ENCODE measurements around the gene RPS6KC1.
"Not testable (repeated sequence)": the region's sequence is repeated elsewhere in the genome, so short reads cannot be mapped to it uniquely, and the experiment has no call there.

Gene RPS6KC1

DNA sequence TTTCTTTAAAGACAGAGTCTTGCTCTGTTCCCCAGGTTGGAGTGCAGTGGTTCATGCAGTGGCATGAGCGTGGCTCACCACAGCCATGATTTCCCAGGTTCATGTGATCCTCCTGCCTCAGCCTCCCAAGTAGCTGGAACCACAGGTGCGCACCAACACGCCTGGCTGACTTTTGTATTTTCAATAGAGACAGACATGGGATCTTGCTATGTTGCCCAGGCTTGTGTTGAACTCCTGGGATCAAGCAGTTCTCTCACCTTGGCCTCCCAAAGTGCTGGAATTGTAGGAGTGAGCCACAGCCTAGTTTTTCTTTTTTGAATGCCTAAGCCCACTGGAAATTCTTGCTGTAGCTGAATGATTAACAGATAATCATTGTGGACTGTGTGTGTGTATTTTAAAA, 113.5 kb downstream of the RPS6KC1 start:
- H3K27ac Mint-ChIP-seq: no peak overlapping the region
- H3K4me3 Mint-ChIP-seq: no peak overlapping the region
- H3K9me3 Mint-ChIP-seq: no peaks in the 10 kb centered on the region
- no peaks in the 10 kb centered on the region for H3K4me1 Mint-ChIP-seq
- peaks cover 10 to 16% of the 10 kb centered on the region in 2 donors for H3K36me3 Mint-ChIP-seq
- ATAC-seq (replicated peaks) (no peak), DNase-seq (no peak)
- no peaks in the 10 kb centered on the region for H3K27me3 Mint-ChIP-seq

DNA sequence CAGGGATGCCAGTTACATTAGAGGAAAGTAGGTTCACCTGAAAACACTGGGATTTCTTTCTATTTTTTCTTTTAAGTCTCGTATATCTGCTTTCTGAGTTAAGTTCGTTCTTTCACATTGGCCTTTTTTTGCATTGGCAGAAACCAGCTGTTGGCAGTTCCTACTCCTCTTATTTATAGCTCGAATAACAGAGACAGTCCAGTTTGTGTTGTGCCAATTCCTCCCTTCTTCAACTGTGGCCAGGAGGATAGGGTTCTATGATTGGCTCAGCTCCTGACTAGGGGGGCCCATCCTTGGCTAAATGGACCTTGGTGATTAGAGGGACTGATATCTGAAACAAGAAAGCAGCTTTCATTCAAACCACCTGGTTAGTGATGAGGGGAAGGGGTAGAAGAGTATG, 115.8 kb downstream of the RPS6KC1 start:
- Mint-ChIP-seq H3K27ac (no peak overlapping the region), H3K36me3 (peaks cover 6 to 12% of the 10 kb centered on the region in 2 donors), H3K9me3 (no peaks in the 10 kb centered on the region), H3K4me1 (no peaks in the 10 kb centered on the region), H3K27me3 (no peaks in the 10 kb centered on the region), H3K4me3 (no peak overlapping the region)
- DNase-seq (no peak), ATAC-seq (replicated peaks) (no peak)

GRCh38 chr1:213171711-213172110, 120.7 kb downstream of the RPS6KC1 start:
- DNase-seq (no peak), ATAC-seq (replicated peaks) (no peak)
- Mint-ChIP-seq H3K27me3 (no peaks in the 10 kb centered on the region), H3K27ac (no peak overlapping the region), H3K4me1 (no peaks in the 10 kb centered on the region), H3K36me3 (peaks cover 19 to 27% of the 10 kb centered on the region in 2 donors), H3K4me3 (no peak overlapping the region), H3K9me3 (no peaks in the 10 kb centered on the region)

- no peak overlapping the region for H3K4me3 Mint-ChIP-seq
- ATAC-seq (replicated peaks) (no peak), DNase-seq (no peak)
- no peak overlapping the region for H3K27ac Mint-ChIP-seq
- H3K36me3 Mint-ChIP-seq: peaks cover 18 to 44% of the 10 kb centered on the region in 2 donors
- no peaks in the 10 kb centered on the region for H3K4me1 Mint-ChIP-seq
- H3K27me3 Mint-ChIP-seq: no peaks in the 10 kb centered on the region
- H3K9me3 Mint-ChIP-seq: peaks cover 0 to 4% of the 10 kb centered on the region in 2 donors
These were observed 125.3 kb downstream of the RPS6KC1 start for GRCh38 chr1:213176341-213176740.

- no peak overlapping the region for H3K4me3 Mint-ChIP-seq
- peaks cover 25 to 48% of the 10 kb centered on the region in 2 donors for H3K36me3 Mint-ChIP-seq
- no peak for ATAC-seq (replicated peaks)
- DNase-seq: no peak
- H3K27me3 Mint-ChIP-seq: no peaks in the 10 kb centered on the region
- no peak overlapping the region for H3K27ac Mint-ChIP-seq
- no peaks in the 10 kb centered on the region for H3K4me1 Mint-ChIP-seq
- peaks cover 3 to 11% of the 10 kb centered on the region in 2 donors for H3K9me3 Mint-ChIP-seq
These were observed 128.7 kb downstream of the RPS6KC1 start for GRCh38 chr1:213179784-213180183.

DNA sequence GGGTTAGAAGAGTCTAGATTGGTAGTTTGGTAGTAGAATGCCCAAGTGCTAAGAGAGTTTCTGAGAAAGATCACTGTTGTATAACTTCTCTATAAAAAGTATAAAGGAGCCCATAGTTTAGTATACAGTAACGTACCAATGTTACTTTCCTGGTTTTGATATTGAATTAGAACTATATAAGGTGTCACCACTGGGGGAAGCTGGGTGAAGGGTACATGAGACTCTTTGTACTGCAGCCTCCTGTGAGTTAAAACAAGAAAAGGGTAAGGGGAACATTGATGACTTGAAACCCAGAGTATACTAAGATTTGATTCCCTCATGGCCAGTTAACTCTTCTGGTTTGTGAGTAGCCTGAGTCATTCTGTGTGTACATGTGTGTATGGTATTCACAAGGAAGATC, 129.8 kb downstream of the RPS6KC1 start:
- Mint-ChIP-seq H3K36me3 (peaks cover 29 to 51% of the 10 kb centered on the region in 2 donors), H3K4me3 (no peak overlapping the region), H3K27ac (no peak overlapping the region), H3K27me3 (no peaks in the 10 kb centered on the region), H3K4me1 (no peaks in the 10 kb centered on the region), H3K9me3 (peaks cover 7 to 19% of the 10 kb centered on the region in 2 donors)
- DNase-seq: no peak
- no peak for ATAC-seq (replicated peaks)

DNA sequence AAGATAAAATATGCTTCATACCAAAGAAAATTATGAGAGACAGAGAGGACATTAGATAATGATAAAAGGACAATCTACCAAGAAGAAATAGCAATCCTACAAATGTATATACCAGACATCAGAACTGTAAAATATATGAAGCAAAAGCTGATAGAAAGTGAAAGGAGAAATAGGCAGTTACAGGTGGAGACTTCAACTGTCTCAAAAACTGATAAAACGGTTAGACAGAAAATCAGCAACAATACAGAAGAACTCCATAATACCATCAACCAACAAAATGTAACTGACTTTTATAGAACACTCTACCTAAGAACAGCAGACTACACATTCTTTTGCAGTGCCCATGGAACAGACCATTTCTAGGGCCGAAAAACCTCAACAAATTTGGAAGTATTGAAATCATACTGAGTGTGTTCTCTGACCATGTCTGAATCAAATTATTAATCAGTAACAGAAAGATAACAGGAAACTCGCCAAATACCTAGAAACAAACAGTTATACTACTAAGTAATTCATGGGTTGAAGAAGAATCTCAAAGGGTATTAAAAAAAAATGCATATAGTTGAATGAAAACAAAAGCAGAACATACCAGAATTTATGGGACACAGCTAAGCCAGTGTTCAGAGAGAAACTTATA, 132.1 kb downstream of the RPS6KC1 start:
- H3K4me1 Mint-ChIP-seq: no peaks in the 10 kb centered on the region
- ATAC-seq (replicated peaks): no peak
- peaks cover 13 to 30% of the 10 kb centered on the region in 2 donors for H3K9me3 Mint-ChIP-seq
- H3K36me3 Mint-ChIP-seq: peaks cover 42 to 68% of the 10 kb centered on the region in 2 donors
- no peak for DNase-seq
- no peak overlapping the region for H3K4me3 Mint-ChIP-seq
- H3K27me3 Mint-ChIP-seq: no peaks in the 10 kb centered on the region
- H3K27ac Mint-ChIP-seq: no peak overlapping the region

- H3K27me3 Mint-ChIP-seq: no peaks in the 10 kb centered on the region
- no peak for ATAC-seq (replicated peaks)
- no peaks in the 10 kb centered on the region for H3K4me1 Mint-ChIP-seq
- H3K9me3 Mint-ChIP-seq: peaks cover 23 to 39% of the 10 kb centered on the region in 2 donors
- no peak overlapping the region for H3K4me3 Mint-ChIP-seq
- no peak for DNase-seq
- H3K27ac Mint-ChIP-seq: no peak overlapping the region
- peaks cover 60 to 72% of the 10 kb centered on the region in 2 donors for H3K36me3 Mint-ChIP-seq
These were observed 135.1 kb downstream of the RPS6KC1 start for GRCh38 chr1:213186168-213186567.

DNA sequence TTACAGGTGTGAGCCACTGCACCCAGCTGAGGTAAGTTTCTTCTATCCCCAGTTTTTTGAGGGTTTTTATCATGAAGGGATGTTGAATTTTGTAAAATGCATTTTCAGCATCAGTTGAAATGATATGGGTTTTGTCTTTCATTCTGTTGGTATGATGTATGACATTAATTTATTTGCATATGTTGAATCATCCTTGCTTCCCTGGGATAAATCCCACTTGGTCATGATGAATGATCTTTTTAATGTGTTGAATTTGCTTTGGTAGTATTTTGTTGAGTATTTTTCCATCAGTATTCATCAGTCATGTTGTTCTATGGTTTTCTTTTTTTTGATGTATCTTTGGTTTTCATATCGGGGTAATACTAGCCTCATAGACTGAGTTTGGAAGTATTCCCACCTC, 141.0 kb downstream of the RPS6KC1 start:
- ATAC-seq (replicated peaks) (no peak), DNase-seq (no peak)
- H3K36me3 Mint-ChIP-seq: peaks cover 67 to 85% of the 10 kb centered on the region in 2 donors
- peaks cover 29 to 32% of the 10 kb centered on the region in 2 donors for H3K9me3 Mint-ChIP-seq
- peaks cover 0 to 7% of the 10 kb centered on the region in 2 donors for H3K4me1 Mint-ChIP-seq
- H3K27me3 Mint-ChIP-seq: no peaks in the 10 kb centered on the region
- no peak overlapping the region for H3K27ac Mint-ChIP-seq
- H3K4me3 Mint-ChIP-seq: no peak overlapping the region

GRCh38 chr1:213194383-213194782, 143.3 kb downstream of the RPS6KC1 start:
- peaks cover 0 to 7% of the 10 kb centered on the region in 2 donors for H3K4me1 Mint-ChIP-seq
- peaks cover 38 to 45% of the 10 kb centered on the region in 2 donors for H3K9me3 Mint-ChIP-seq

DNA sequence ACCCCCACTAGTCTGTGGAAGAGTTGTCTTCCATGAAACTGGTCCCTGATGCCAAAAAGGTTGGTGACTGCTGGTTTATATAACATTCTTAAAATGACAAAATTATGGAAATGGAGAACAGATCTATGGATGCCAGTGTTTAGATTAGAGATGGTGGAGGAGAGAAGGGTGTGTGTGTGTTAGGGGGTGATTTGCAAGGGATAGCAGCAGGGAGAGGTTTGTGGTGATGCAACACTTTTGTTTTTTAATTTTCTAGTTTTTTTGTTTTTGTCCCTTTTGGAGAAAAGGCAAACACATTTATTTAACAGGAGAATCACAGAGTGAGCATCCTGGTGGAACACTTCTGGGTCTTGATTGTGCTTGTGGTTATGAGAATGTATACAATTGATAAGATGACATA, 143.8 kb downstream of the RPS6KC1 start:
- Mint-ChIP-seq H3K27me3 (no peaks in the 10 kb centered on the region), H3K9me3 (peaks cover 37 to 42% of the 10 kb centered on the region in 2 donors), H3K4me1 (peaks cover 0 to 7% of the 10 kb centered on the region in 2 donors), H3K4me3 (no peak overlapping the region), H3K36me3 (peaks cover 79 to 94% of the 10 kb centered on the region in 2 donors), H3K27ac (no peak overlapping the region)
- ATAC-seq (replicated peaks) (no peak), DNase-seq (no peak)

More at GRCh38 chr1:213194383-213194782, 143.3 kb downstream of the RPS6KC1 start:
- Mint-ChIP-seq H3K4me3 (no peak overlapping the region), H3K27ac (no peak overlapping the region), H3K27me3 (no peaks in the 10 kb centered on the region), H3K36me3 (peaks cover 78 to 93% of the 10 kb centered on the region in 2 donors)
- DNase-seq: no peak
- no peak for ATAC-seq (replicated peaks)

DNA sequence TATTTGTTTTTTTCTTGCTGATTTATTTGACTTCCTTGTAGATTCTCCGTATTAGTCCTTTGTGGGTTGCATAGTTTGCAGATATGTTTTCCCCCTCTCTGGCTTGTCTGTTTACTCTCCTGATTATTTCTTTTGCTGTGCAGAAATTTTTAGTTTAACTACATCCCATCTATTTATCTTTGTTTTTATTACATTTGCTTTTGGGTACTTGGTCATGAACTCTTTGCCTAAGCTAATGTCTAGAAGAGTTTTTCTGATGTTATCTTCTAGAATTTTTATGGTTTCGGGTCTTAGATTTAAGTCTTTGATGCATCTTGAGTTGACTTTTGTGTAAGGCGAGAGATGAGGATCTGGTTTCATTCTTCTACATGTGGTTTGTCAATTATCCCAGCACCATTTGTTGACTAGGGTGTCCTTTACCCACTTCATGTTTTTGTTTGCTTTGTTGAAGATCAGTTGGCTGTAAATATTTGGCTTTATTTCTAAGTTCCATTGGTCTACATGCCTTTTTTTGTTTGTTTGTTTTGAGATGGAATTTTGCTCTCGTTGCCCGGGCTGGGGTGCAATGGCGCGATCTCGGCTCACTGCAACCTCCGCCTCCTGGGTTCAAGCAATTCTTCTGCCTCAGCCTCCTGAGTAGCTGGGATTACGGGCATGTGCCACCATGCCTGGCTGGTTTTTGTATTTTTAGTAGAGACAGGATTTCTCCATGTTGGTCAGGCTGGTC, 145.4 kb downstream of the RPS6KC1 start:
- H3K4me3 Mint-ChIP-seq; H3K4me1 Mint-ChIP-seq; H3K27ac Mint-ChIP-seq; H3K27me3 Mint-ChIP-seq; ATAC-seq (replicated peaks); DNase-seq: not testable (repeated sequence)
- peaks cover 26 to 34% of the 10 kb centered on the region in 2 donors for H3K9me3 Mint-ChIP-seq
- H3K36me3 Mint-ChIP-seq: peaks cover 71 to 90% of the 10 kb centered on the region in 2 donors

DNA sequence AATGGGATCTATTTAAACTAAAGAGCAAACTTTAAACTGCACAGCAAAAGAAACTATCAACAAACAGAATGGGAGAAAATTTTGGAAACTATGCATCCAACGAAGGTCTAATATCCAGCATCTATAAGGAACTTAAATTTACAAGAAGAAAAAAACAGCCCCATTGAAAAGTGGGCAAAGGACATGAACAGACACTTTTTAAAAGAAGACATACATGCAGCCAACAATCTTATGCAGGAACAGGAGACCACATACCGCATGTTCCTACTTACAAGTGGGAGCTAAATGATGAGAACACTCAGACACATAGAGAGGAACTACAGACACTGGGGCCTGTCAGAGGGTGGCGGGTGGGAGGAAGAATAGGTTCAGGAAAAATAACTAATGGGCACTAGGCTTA, 149.6 kb downstream of the RPS6KC1 start:
- no peak overlapping the region for H3K27ac Mint-ChIP-seq
- H3K4me1 Mint-ChIP-seq: no peaks in the 10 kb centered on the region
- no peak overlapping the region for H3K4me3 Mint-ChIP-seq
- DNase-seq (no peak), ATAC-seq (replicated peaks) (no peak)
- no peaks in the 10 kb centered on the region for H3K27me3 Mint-ChIP-seq
- peaks cover 43 to 61% of the 10 kb centered on the region in 2 donors for H3K36me3 Mint-ChIP-seq
- peaks cover 15 to 22% of the 10 kb centered on the region in 2 donors for H3K9me3 Mint-ChIP-seq

DNA sequence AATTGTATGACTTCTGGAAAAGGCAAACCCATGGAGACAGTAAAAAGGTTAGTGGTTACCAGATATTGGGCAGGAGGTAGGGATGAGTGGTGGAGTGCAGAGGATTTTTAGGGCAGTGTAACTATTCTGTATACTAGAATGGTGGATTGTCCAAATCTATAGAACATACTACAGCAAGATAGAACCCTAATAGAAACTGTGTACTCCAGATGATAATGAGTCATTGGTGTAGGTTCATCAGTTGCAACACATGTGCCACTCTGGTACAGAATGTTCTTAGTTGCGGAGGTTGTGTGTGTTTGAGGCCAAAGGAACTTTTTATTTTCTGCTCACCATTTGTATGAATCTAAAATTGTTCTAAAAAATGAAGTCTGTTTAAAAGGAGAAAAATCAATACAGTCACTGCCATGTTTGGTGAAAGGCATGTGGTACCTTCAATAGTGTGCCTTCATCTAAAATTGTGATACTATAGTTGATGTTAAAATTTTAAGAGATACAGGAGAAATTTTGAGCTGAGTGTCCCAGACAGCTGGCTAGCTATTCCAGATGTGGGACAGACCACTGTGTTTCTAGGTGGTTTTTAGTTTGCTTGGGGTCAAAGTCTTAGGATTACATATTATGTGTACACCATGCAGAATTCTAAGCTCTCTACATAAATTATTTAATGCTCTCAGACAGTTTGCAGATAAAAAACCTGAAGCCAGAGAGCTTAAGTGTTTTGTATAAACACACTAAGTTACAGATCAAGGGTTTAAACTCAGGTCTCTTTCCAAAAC, 150.5 kb downstream of the RPS6KC1 start:
- Mint-ChIP-seq H3K4me3 (no peak overlapping the region), H3K27ac (no peak overlapping the region), H3K9me3 (peaks cover 13 to 18% of the 10 kb centered on the region in 2 donors), H3K36me3 (peaks cover 38 to 56% of the 10 kb centered on the region in 2 donors), H3K4me1 (no peaks in the 10 kb centered on the region), H3K27me3 (no peaks in the 10 kb centered on the region)
- no peak for DNase-seq
- no peak for ATAC-seq (replicated peaks)
